Epidermal melanocyte (primary cell): Measurements from ENCODE around the gene FBXO36.
"Not testable (repeated sequence)": the region's sequence is repeated elsewhere in the genome, so short reads cannot be mapped to it uniquely, and the experiment has no call there.

Source experiments
- DNase-seq: peaks from one replicate; pipeline ENCODE4 v3.0.0; 2011; ENCODE audit warnings: low spot score; ENCODE audit not compliant: insufficient read length

FBXO36 gene

DNA sequence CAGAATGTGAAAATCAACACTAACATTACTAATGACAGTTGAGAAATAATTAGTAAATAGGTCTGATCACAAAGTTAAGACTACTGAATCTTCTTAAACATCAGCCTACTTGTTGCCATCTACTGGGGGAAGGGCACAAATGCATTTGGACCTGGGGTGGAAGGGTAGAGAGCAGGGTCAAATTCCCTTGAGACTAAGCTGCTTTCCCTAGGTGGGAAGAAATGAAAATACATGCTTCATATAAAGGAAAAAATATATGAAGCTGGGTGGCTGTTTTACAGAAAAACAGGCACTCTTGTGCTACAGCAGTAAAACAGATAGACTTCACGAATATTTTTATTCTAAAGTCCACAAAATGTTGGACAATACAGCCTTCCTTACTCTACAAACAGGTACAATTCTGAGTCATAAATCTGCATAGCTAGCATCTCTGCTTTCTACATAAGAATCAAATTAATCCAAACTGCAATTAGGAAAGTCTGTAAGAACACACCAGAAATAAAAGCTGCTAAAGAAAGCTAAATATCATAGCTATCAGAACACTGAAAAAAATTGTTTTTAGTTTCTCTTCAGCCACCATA is 11.4 kb upstream of the FBXO36 start:
- DNase-seq: no peak

DNA sequence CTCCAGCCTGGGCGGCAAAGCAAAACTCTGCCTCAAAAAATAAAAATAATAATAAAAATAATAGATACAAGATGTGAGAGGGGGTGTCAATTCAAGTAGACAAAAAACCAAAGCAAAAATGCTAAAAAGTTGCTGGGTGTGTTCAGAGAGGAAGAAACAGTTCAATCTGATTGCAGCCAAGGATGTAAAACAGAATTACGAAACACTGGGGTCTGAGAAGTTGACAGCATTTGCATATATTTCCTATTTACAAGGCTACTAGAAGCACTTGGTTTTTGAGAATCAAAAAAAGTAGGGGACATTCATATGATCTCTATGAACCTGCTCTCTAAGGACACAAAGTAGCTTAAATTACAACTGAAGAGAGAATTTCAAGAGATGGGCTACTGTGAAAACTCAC is 8.1 kb upstream of the FBXO36 start:
- no peak for DNase-seq

DNA sequence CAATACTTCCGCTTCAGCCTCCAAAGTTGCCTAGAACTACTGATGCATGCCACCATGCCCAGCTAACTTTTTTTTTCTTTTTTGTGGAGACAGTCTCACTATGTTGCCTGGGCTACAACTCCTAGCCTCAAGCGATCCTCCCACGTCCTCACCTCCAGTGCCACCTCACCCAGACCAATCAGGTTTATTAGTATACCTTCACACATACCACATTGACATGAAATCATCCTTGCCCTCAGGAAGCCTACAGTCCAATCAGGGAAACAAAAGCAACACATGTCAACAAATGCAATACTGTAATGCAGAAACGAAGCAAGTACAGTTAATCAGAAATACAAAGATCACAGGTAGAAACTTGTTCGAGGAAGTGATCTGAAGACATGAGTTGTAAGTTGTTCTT is 4.5 kb upstream of the FBXO36 start:
- DNase-seq: no peak

DNA sequence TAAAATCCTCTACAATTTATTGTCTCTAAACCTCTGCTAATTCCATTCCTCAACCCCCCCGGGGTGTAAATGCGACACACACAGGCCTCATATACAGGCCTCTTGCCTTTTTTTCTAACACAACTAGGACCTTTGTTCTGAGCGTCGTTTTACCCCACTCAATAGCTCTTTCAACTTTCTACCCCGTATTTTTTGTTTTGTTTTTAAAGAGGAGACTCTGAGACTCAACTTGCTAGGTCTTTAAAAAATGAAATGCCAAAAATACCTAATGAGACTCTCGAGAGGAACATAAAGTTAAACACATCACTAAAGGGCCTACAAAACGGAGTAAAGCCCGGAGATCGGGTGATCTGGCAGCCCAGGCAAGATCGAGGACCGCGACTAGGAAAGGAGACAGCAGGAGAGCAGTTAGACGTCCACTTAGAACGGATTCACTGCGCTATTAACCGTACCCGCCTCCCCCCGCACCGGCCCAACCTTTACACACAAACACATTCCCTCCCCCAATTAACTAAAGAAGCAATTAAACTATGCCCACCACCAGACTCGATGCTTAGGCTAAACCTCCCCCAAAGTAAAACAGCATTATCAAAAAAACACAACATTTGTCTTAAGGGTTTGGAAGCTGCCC is 2.2 kb upstream of the FBXO36 start:
- DNase-seq: no peak

DNA sequence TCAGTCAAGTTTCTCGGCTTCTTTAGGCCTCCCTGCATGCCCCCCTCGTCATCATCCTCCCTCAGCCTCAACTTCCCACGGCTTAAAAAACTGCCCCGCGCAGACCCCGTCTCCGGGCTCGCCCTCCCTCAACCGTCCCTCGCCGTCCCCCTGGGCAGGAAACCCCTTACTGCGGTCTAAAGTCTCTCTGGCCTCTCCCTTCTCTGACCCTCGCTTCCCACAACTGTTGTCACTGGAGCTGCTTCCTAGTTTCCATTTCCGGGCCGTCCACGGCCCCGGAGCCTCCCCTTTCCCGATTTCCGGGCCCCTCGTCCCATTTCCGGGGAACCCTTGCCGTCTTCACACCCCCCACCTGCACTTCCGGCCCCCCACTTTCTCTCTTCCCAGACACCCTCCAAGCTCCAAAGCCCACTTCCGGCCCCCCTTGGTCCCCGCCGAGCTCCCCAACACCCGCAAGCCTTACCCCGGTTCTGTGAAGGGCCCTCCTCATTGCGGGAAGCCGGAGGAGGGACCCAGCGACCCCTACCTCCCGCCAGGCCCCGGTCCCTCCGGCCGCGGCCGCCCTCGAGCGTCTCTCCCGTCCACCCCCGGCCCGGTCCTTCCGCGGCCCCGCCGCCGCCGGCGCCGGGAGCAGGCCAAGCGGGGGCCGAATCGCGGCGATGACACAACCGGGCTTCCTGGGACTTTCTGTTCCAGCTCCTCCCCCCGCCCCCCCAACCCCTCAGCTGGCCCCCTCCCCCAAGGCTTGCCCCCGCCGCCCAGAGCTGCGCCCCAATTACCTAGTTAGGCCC is 1.0 kb upstream of the FBXO36 start:
- no peak for DNase-seq

DNA sequence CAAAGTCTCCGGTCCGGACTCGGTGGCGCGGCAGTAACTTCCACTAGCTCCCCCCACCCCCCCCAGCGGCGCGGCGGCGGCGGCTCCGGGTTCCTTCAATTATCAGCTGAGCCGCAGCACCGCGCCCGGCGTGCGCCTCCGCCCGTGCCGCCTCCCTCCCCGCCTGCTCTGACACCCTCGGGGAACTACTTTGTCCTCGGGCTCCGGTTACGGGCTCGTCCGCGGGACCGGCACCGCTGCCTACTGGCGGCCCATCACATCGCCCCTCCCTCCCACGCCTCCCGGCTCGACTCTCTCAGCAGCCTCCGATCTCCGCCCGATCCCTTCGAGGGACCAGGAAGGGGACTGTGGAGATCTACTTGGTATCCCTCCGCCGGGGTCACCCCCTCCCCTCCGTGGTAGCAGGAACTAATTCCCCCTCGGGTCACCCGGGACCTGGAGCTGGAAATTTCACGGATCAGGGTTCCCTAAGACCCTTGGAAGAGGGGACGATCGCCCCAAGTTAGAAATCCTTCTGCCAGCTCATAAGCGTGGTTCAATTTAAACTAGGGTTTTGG is 333 bp upstream of the FBXO36 start, which contains the start of gene TRIP12:
TRIP12 (minus strand) TSS at position 118 of the 557 bp plus-strand sequence. CDS start 41,930 bp downstream, outside the sequence.
- peak; percentile 90 for DNase-seq

DNA sequence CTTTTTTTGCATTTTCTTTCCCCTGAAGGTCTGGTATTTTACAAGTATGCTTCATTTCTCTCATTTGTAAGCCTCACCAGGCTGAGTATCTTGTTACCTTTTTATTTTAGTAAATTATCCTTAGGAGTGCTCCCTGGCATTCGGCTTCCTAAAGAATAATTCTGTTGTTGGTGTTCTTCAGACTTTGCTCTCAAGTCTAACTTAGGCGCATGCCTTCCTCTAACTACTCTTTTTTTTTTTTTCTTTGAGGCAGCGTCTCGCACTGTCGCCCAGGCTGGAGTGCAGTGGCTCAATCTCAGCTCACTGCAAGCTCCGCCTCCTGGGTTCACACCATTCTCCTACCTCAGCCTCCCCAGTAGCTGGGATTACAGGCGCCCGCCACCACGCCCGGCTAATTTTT is 2.2 kb downstream of the FBXO36 start:
- DNase-seq: not testable (repeated sequence)

DNA sequence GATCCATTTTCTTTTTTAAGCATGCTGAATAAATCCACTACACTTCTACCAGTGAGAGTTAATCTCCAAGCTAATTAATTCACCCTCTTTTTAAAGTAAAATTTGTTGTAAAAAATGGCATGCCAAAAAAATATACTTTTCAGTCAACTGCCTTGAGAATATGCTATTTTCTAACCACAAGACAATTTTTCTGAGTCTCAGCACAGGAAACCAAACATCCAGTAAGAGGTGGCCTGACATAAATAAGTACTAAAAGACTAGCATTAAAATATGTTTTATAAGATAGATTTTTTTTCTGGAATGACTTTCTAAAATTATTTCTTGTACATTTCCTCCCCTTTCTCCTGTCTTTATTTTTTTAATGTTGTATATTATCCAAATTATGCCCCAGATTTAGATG is 2.9 kb downstream of the FBXO36 start:
- no peak for DNase-seq

DNA sequence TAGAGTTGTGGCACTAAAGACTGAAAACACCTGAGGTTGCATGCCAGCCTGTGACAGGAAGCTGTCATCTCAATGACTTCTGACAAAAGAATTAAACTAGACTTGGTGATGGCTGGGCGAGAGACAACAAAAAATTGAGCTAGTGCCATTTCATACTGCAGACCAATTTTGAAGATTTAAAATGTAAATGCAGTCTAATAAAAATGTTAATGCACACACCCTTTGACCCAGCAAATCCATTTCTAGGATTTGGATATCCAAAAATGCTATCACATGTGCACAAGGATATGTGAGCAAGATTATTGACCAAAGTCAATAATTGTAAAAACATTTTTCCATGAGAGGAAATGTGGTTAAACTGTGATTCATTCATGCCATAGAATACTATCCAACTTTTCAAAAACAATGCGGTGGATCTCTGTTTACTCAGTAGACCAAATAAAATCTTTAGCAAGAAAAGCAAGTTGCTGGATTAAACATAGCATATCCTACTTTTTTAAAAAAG is 5.6 kb downstream of the FBXO36 start:
- no peak for DNase-seq

DNA sequence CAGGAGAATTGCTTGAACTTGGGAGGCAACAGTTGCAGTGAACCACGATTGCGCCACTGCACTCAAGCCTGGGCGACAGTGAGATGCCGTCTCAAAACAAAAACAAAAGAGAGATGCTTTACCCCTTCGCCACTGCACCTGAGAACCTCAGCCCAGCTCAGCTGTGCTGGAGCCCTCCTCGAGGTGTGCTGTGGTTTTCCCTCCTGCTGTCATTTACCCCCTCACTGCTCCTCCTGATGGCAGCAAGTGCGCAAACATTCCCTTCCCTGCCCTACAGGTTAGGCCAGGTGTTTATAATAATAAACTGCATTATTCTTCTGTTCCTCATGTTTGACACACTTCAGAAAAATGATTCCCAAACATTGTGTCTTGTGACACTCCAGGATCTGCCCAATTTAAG is 8.4 kb downstream of the FBXO36 start:
- no peak for DNase-seq

DNA sequence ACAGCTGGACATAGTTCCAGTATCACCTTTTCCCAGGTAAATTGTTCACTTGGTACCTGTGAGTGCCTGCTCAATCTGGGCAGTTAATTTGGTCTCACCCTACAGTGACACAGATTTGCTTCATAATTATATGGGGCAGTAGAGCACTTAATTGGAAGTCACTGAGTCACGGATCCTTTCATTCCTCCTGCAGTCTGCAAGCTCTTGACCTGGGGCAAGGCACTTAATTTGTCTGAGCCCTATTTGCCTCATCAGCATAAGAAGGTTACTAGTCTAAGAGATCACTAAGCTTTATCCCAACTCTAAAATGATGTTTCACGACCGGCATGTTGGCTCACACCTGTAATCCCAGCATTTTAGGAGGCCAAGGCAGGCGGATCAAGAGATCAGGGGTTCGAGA is 8.9 kb downstream of the FBXO36 start:
- DNase-seq: no peak

DNA sequence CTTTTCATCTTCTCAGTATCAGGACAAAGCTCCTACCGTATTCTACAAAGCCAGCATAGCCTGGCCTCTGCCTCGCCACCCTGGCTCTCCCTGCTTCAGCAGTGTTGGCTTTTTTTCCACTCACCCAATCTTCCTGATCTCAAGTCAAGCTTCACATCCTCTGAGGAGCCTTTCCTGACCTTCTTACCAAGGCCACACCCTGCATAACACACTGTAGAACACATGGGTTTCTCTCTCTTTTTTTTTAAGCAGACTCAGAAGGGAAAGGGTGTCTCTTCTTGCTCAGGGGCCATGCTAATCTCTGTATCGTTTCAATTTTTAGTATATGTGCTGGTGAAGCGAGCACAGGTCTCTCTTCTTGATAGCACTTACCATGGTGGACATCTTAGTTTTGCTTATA is 15.2 kb downstream of the FBXO36 start:
- no peak for DNase-seq

DNA sequence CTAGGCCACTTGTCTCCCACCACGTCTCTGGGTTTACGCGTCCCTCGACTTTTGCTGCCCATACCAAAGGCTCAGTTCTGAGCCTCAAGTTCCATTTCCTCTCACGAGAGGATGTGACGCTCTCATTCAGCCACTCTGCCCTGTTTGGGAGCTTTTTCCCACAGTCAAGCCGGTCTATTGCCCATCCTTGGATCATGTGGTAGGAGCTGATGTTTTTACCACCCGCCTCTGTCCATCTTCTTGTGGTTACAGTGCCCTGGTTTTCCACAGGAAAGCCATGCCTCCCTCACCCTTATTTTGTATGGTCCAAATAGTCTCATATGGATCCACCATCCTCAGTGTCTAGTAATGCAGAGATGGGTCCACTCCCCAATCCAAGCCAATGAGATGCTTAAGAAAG is 20.4 kb downstream of the FBXO36 start:
- DNase-seq: no peak

DNA sequence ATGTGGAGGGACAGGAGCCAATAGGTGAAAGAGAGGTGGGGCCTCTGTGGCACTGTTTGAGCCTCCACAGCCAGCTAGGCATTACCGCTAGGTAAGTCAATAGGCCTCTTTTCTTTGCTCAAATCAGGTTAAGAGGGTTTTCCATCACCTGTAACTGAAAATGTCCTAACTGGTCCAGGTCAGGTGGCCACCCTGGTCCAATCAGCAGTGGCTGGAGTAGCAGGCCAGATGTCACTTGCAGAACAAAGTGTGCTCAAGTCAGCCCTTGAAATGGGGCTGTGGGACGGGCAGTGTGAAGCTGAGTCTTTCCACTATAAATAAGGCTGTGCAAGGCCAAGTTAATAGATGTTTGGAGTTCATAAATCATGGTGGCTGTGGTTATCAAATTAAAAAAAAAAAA is 20.9 kb downstream of the FBXO36 start:
- no peak for DNase-seq

DNA sequence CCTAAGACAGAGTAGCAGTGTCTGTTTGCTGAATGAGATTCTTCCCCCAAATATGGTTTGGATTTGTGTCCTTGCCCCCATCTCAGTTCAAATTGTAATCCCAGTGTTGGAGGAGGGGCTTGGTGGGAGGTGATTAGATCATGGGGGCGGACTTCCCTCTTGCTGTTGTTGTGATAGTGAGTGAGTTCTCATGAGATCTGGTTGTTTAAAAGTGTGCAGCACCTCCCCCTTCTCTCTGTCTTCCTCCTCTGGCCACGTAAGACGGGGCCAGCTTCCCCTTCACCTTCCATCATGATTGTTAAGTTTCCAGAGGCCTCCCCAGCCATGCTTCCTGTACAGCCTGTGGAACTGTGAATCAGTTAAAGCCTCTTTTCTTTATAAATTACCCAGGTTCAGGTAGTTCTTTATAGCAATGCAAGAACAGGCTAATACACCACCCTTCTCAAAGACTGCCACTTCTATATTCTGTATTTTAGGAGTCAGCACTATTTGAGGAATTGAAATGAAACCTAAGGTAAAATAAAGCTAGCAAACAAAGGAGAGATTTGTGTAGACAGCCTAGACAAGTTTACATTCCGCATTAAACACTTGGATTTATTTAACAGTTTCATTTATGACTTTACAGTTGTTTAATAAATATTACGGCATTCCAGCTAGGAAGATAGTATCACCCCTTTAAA is 21.6 kb downstream of the FBXO36 start:
- no peak for DNase-seq

DNA sequence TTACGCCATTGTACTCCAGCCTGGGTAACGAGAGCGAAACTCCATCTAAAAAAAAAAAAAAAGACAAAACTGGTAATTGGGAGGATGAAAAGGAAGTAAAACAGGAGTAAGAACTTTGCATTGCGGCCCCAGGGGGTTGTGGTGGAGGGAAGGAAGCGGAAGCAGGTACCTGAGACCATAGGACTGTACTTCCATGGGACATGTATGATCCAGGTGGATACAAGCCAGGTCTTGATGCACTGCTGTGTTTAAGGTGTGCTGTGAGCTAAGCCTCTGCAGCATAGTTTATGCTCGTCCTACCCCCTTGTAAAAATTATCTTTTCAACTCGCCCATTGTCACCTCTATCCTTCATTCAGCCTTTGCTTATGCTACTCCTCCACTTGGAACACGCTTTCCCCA is 23.7 kb downstream of the FBXO36 start:
- no peak for DNase-seq

DNA sequence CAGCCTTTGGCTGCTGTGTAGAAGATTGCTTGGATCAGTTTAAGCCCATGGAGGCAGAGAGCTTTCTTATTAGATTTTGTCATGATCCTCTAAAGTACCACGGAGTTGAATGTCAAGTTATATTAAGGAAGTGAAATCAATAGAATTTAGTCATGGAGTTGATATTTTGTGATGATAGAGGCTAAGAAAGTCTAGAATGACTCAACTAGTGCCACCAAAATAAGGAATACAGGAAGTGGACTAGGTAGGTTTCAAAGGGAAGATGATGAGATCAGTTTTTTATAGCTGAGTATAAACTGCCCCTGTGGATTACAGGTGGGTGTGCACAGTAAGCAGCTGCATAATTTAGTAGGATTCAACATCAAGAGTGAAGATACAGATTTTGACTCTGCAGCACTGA is 25.2 kb downstream of the FBXO36 start:
- DNase-seq: no peak

DNA sequence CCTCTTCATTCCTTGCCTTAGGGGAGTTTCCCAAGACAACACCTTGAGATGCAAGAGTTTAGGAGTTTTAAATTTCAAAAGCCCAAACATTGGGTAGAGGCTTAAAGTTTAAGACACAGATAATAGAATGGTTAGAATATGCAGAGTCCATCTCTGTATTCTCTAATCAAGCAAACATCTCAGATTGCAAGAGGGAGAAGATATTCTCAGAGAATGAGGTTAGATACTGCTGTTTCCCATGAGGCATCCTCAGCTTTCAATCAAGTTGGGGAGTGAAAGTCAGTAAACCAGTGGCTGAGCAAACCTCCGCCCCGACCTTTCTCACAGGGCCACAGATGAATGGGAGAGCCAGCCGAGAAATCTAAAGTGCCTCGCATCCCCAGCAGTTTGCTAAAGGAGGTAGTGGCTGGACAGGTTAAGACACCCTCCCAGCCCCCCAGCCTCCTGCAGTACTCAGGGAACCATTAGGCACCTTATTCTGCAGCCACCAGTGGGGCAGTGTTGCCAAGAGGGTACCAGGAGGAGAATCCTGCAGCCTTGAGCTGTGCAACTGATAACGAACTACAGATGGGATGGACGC is 30.0 kb downstream of the FBXO36 start:
- no peak for DNase-seq

DNA sequence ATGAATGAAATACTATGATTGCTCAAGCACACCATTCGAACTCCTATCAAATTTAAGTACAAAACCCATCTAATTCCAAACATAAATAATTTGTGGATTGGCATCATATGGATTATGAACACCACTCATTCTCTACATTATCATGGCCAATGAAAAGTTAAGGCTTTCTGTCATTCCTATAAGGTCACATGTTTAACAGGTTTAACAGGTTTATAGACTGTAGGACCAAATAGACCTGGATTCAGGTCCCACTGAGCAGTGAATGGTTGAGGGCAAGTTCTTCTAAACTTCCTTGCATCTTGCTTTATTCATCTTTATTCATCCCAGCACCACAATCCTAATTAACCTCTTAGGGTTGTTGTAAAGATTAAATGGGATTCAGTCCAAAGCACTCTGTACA is 33.4 kb downstream of the FBXO36 start:
- no peak for DNase-seq

DNA sequence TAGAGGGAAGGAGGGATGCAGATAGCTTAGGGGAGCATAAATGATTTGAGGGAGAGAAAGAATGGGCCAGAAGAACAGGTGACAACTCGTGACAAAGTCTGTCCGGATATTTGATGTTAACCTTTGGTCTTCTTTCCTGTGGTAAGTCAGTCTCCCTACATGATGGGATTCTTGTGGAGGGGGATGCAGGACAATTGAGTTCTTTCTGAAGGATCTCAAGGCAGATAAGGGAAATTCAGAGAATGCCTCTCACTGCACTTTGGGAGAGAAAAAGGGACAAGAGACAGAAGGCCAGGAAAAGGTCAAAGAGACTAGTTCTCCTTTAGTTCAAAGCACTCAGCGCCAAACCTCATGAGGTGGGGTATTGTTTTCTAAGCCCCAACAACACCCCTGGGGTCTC is 34.2 kb downstream of the FBXO36 start:
- no peak for DNase-seq

DNA sequence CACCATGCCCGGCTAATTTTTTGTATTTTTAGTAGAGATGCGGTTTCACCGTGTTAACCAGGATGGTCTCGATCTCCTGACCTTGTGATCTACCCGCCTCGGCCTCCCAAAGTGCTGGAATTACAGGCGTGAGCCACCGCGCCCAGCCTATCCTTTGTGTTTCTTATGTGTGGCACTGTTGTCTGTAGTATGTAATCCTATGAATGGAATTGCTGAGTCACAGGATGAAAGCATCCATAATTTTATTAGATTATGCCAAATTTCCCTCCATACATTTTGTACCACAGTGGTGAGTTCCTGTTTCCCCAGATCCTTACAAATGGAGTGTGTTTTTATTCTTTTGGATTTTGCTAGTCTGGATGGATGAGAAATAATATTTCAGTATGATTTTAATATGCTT is 41.3 kb downstream of the FBXO36 start:
- DNase-seq: not testable (repeated sequence)
